Tibial nerve (tissue), 3 donors: ENCODE data around the gene HSFX4.

Experiments used
- CTCF ChIP-seq, 5 experiments: fragments of 200-600 bp in 3 of 5; fragments of 450-650 bp in 2 of 5; sonication (generic) in 3 of 5; IDR thresholded peaks; one replicate each; pipeline ENCODE4 v1.5.1; 2016 to 2019; ENCODE audit warnings: antibody characterized with exemption in 5 of 5, mild to moderate bottlenecking in 3 of 5, moderate library complexity in 2 of 5
- POLR2A ChIP-seq, 2 donors: fragments of 450-650 bp; IDR thresholded peaks; one replicate each; pipeline ENCODE4 v1.6.1; 2017; ENCODE audit warnings: antibody characterized with exemption in 2 of 2, mild to moderate bottlenecking in 2 of 2, moderate library complexity in 2 of 2

- no peak for TF ChIP-seq CTCF (IDR thresholded peaks at IDR 0.05)
- no peak for TF ChIP-seq POLR2A (IDR thresholded peaks at IDR 0.05)
Observed at GRCh38 chrX:149908727-149909126, 20.6 kb upstream of the HSFX4 start.
